ENCODE data around the gene IL25.
"Not testable (repeated sequence)": the region's sequence is repeated elsewhere in the genome, so short reads cannot be mapped to it uniquely, and the experiment has no call there.

Gene IL25

DNA sequence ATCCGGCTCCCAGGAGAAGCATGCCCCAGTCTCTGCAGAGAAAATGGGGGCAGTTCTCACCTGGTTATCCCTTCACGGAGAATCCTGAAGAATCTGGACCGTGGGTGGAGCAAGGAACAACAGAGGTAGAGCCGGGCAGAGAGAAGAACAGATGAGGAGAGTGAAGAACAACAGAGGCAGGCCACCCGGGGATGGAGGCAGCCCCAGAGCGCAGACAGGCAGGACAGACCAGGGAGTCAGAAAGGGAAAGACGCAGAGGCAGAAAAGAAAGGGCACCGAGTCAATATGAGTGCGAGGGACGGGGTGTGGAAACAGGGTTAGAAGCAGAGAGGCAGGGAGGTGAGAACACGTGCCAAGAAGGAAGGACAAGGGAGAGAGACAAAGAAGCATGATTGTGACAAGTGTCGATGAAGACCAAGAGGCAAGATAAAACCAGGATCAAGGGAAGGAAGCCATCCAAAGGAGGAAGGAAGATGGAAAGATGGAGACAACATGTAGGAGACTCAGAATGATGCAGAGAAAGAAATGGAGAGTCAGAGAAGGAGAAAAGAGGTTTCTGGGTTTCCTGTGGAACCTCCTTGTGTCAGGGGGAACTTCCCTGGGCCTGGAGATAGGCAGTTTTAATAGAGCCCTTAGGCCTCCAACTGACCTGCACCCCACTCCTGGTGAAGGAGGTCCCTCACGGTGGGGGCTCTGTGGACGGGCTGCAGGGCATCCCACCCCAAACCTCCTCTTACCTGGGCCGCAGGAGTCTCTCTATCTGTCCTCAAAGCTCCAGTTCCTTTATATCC is 35.1 kb downstream of the IL25 start, which contains the start of gene MYH6:
MYH6 (minus strand) TSS at position 758 of the 791 bp plus-strand sequence. CDS start 1,050 bp downstream, outside the sequence.
- DNase-seq = no peak

DNA sequence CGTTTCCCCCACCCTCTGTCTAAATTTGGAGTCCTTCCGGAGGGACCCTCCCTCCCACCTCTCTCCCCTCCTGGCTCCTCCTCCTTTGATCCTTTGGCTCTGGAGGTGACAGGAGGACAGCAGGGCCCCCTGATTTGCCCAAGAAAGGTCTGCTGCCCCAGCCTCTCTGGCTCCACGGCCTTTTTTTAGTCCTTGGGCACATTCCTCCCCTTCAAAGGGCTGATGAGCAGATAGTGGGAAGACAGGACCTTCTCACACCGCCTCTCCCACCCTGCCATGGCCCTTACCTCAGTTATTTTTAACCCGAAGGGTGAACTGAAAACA is 35.7 kb downstream of the IL25 start:
- DNase-seq = no peak

DNA sequence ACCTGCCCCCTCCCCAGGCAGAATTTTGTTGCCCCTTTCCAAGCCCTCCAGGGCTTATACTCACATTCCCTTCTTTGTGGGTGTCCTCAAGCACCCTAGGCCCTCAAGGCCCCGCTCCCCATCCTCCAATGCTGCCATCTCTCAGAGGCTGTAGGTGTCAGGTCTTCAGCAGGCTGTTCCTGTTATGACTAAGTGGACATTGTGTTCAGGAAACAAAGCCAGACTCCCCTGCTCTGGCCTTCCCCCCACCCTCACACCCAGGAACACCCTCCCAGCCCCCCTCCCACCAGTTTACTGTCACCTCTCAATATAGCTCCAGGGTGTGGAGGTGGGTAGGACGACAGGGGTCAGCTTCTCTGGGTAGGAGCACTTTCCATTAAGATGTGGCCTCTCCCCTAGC is 36.9 kb downstream of the IL25 start:
- DNase-seq = no peak

DNA sequence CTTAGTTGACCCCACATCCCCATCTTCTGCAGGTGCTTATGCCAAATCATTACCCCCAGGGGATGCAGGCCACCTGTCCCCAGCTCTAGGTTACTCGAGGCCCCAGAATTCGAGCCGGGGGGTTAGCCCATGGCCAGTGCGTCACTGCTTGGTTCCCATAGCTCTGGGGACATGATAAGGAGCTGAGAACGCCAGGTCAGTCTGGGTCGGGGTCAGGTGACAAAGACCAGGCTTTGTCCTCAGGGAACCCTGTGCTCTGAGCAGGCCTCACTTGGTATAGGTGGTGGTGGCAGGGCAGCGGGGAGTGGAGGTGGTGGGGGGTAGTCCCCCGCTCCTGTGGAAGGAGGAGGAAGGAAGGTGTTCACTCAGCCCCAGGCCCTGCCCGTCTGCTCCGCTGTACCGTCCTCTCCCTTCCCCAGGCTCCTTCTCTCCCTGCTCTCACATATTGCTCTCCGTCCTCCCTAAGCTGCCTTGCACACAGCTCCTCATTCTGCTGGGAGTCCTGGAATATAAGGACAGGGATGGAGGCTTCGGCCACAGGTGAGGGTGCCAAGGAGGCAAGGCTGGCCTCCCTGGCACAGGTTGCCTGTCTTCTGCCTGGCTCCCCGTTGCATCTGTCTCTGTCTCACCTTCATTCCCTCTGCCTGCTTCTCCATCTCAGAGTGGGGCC is 37.5 kb downstream of the IL25 start:
- DNase-seq = no peak

DNA sequence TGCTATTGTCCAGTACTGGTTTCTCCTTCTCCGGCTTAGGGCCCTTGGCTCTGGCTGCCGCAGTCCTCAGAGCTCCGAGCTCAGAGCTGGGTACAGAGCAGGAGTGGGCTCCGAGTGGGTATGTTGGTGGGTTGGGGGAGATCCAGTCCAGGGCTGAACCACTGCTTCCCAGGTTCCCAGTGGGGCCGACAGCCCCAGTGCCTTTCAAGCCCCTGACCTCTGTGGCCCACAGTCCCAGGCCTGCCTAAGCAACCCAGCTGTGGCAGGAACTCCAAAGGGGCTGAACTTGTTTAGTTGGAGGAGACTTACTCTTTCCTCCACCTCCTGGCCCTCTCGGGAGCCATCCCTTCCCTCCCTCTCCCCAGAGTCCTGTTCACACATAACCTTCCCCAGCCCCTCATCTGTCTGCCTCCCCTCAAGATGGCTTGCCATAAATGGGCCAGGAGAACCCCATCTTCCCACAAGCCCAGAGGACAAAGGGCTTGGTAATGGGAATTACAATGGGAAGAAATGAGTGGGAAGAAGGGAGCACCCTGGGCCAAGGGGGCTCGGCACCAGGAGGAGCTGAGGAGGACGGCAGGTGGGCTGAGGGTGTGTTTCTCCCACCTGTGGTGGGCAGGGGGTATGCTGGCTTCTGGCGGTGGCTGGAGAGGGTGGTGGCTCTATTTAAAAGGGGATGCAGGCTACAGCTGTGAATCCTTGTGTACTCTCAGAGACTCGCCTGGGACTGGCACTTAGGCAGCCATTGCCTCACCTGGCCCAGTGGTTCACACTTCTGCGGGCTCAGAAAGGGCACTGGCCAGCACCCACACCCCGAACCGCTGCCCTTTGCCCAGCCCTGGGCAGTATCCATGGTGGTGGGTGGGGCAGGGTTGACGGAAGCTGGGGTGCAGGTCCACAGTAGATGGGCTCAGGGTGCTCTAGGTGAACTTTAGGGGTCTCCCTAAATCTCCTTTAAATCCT is 39.2 kb downstream of the IL25 start:
- DNase-seq = no peak

DNA sequence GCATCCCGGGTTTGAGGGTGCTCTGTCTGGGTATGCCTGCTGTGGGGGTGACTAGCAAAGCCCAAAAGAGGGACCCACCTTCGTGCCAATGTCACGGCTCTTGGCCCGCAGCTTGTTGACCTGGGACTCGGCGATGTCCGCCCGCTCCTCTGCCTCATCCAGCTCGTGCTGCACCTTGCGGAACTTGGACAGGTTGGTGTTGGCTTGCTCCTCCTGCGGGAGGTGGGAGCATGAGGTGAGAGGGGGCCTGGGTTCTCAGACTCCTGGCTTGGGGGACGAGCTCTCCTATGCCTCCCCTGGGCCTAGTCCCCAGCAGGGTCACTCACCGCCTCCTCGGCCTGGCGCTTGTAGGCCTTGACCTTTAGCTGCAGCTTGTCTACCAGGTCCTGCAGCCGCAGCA is 41.1 kb downstream of the IL25 start:
- no peak for DNase-seq

DNA sequence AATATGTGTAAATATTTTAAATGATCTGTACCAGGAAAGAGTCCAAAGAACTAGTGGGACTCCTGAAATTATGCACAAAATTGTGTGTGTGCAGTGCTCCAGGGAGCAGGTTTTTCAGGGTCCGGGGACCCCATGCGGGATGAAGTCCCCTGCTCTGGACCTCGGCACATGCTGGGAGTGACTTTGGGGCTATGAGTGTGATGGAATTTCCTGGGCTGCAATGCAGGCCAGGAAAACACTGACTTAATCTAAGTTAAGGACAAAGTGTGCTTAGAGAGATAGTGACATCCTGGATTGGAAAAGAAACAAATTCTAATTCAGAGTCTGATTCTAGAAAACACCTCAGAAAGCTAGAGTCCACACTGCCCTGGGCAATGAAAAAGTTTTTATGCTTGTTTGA is 41.6 kb downstream of the IL25 start:
- no peak for DNase-seq

DNA sequence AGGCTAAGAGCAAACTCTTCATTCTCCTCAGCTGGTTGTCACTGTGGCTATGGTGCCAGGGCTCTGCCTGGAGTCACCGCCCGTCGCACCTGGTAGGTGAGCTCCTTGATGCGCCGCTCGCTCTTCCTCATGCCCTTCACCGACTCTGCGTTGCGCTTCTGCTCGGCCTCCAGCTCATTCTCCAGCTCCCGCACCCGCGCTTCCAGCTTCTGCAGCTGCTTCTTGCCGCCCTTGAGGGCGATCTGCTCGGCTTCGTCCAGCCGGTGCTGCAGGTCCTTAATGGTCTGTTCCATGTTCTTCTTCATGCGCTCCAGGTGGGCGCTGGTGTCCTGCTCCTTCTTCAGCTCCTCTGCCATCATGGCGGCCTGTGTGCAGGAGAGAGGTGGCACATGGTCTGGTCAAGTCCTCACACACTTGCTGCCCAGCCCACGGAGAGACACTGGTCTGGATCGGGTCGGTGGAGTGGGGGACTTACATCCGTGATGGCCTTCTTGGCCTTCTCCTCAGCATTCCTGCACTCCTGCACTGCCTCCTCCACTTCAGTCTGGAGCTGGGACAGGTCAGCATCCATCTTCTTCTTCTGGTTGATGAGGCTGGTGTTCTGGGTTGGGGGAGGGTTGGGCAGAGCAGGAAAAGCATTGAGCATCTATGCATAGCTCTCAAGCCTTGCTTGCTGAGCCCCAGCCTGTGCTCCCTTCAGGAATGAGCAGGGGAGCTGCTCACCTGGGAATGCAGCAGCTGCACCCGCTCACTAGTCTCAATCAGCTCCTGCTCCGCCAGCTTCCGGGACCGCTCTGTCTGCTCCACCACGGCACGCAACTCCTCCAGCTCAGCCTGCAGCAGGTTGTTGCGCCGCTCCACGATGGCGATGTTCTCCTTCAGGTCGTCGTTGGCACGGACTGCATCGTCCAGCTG is 42.6 kb downstream of the IL25 start:
- DNase-seq = no peak

DNA sequence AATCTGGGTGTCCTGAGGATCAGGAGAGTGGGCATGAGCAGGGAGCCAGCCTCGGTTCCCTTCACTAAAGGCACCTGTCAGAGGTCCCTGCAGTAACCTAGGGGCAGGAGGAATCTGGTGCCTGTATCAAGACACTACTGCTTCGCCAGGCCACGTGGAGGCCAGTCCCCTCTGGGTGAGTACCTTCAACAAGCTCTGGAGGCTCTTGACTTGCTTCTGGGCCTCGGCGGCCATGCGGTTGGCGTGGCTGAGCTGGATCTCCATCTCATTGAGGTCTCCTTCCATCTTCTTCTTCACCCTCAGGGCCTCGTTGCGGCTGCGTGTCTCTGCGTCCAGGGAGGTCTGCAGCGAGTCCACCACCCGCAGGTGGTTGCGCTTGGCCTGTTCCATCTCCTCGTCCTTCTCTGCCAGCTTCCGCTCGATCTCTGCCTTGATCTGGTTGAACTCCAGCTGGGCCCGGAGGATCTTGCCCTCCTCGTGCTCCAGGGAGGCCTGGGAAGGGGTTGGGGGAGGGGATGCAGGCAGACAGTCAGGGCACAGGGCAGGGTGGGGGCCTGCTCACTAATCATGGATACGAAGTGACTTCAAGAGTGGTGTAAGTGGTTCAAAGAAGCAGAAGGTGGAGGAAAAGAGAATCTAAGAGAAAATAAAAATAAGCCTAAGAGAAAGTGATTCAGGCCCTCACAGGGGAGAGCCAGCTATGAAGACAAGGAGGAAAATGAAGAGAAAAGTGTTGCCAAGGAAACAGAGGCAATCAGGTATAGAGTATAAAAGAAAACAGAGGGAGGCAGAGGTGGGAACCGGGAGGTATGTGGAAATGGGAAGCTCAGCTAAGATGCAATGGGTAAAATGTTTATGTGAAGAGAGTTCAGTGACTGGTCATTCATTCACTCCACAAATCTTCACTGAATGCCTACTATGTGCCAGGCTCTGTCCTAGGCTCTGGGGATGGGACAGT is 43.5 kb downstream of the IL25 start:
- no peak for DNase-seq

DNA sequence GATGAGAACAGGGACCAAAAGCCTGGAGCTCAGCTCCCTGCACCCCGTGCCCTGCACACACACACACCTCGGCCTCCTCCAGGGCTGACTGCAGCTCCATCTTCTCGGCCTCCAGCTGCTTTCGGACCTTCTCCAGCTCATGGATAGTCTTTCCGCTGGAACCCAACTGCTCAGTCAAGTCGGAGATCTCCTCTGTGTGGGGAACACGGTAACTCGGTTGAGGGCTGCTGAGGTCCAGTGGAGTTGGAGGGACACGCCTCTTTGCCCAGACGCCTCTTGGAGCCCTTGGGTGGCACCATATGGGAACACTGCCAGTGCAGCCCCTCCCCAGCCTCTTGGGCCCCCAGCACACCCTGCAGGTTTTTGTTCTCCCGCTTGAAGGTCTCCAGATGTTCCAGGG is 44.2 kb downstream of the IL25 start:
- DNase-seq = no peak

DNA sequence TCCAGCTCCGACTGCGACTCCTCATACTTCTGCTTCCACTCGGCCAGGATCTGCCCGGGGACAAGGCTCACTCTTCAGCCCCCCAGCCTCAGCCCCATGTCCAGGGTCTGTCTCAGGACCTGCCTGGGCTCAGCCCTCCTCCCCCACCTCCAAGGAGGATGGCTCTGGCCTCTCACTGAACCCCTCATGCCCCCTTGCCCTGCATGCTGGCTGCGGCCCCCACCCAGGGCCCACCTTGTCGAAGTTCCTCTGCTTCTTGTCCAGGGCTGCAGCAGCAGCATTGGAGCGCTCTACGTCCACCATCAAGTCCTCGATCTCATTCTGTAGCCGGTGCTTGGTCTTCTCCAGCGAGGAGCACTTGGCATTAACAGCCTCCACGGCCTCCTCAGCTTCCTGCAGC is 44.7 kb downstream of the IL25 start:
- DNase-seq = not testable (repeated sequence)

DNA sequence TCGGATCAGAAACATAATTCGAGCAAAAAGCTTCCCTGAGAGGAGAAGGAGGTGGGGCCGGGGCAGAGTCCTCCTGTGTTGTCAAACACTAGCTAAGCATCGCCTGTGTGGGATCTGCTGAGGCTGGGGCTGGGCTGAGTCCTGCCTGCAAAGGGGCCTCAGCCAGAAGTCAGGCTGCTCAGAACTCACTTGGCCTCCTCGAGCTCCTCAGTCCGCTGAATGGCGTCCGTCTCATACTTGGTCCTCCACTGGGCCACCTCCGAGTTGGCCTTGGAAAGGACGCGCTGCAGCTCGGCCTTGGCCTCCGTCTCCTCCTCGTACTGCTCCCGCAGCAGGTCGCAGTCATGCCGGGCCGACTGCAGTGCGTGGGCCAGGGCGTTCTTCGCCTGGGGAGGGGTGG is 45.4 kb downstream of the IL25 start:
- no peak for DNase-seq

DNA sequence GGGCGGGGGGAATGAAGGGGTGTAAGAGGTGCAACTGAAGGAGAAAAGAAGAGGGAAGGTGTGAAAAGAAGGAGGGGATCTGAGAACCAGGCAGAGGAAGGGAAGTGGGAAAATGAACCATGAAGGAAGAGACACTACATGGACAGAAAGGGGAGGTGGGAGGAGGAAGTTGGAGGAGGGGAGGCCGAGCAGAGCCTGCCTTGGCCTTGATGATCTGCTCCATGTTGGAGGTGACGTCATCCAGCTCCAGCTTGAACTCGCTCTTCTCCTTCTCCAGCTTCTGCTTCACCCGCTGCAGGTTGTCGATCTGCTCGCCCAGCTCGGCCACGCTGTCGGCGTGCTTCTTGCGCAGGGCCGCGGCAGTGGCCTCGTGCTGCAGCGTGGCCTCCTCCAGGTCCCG is 47.0 kb downstream of the IL25 start:
- not testable (repeated sequence) for DNase-seq

DNA sequence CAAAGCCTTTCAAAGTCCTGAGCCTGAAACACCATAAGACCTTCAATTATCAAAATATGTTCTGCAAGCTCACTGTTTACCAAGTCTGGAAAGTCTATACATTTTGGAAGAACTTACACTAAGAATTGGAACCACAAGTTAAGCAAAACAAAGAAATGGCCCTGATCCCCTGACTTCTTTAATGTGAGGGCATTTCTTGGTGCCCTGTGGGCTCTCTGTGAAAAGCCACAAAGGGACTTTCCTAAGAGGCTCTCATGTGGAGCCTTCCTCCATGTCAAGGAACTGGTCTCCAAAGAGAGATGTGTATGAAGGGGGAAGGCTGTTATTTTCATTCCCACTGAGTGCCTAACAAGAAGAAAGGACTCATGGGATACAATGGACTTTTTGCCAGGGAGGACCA is 49.0 kb downstream of the IL25 start:
- DNase-seq = no peak

DNA sequence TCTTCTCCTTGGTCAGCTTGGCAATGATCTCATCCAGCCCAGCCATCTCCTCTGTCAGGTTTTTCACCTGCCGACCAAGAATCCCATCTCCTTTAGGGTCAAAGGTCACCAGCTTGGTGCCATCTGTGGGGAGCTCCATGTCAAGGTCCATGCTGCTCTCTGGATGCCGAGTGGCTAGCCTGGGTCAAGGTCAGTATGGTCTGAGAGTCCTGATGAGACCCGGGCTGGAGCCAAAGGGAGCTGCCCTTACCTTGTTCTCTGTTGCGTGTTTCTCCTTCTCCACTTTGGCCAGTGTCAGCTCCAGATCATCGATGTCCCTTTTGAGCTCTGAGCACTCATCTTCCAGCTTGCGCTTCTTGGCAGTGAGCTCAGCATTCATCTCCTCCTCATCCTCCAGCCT is 51.0 kb downstream of the IL25 start:
- no peak for DNase-seq

DNA sequence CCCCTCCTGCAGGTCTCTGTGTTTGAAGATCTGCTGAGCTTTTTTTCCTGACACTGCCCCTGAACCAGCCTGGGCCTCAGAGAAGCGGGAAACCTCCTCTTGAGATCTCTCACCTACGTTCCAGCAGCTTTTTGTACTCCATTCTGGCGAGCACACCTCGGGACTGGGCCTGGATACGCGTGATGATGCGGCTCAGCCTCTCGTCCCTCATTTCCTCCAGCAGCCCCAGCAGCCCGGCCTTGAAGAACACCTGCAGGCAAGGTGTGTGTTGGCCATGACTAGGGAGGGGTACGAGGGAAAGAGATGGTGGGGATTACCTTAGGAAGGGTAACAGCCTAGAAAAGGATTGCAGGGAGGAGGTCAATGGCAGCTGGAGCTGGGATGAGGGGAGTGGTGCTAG is 52.6 kb downstream of the IL25 start:
- DNase-seq = no peak

DNA sequence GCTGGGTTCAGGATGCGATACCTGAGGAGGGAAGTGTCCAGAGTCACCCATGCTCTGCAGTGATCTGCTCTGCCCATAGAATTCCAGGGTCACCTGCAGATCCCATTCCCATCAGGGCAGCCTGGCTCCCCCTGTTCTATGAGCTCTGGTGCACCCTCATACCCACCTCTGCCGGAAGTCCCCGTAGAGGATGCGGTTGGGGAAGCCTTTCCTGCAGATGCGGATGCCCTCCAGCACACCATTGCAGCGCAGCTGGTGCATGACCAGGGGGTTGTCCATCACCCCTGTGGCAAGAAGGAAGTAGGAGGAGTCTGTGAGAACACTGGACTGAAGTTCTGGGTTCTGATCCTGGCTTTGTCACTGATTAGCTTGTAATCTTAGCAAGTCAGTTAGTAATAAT is 53.2 kb downstream of the IL25 start:
- not testable (repeated sequence) for DNase-seq

Measured in amygdala (tissue), 56 donors.